H1 (cell line): Measurements from ENCODE around the gene SH2D4B. TPM values are rescaled to one million over a fixed set of nuclear protein-coding genes. Genes with fewer than 3 reads are reported as not detected.
A peak's percentile ranks its signal among the peaks of the same experiment; 100 is the strongest.

Experiments
- CTCF ChIA-PET: fragments of 300-600 bp; sonication (Branson Sonifier 250); formaldehyde crosslinking; loops from one replicate; lab custom pipeline; 2021; ENCODE audit not compliant: partially characterized antibody; lab: Charles Lee
- POLR2A ChIA-PET: fragments of 300-600 bp; sonication (Branson Sonifier 250); formaldehyde crosslinking; loops from one replicate; lab custom pipeline; 2021; ENCODE audit warnings: inconsistent platforms; ENCODE audit not compliant: partially characterized antibody; lab: Charles Lee
- DNase-seq, 2 experiments: peaks; one replicate each; pipeline versions ENCODE4 v3.0.0 to v3.0.0-alpha.2; 2010 to 2022; ENCODE audit warnings: low spot score in 2 of 2, low read depth in 1 of 2, mixed read lengths in 1 of 2
- FAIRE-seq: peaks from 2 replicates; lab custom pipeline; 2011; peaks lifted over from hg19 to GRCh38; lab: Jason Lieb, UNC
- H2AFZ ChIP-seq: 2 replicates; pipeline ENCODE4 v1.8.1; 2012; ENCODE audit warnings: low read length, inconsistent platforms
- H2AK5ac ChIP-seq: 2 replicates; pipeline ENCODE4 v1.6.1; 2013; ENCODE audit warnings: low read depth, low read length
- H2BK120ac ChIP-seq: replicated peaks from 2 replicates; pipeline ENCODE3; 2013; ENCODE audit warnings: low read depth, low read length, inconsistent platforms
- H2BK12ac ChIP-seq: 2 replicates; pipeline ENCODE4 v1.6.1; 2013; ENCODE audit warnings: low read depth, low read length
- H2BK15ac ChIP-seq: 2 replicates; pipeline ENCODE4 v1.6.1; 2013; ENCODE audit warnings: low read length
- H2BK20ac ChIP-seq: 2 replicates; pipeline ENCODE4 v1.6.1; 2013; ENCODE audit warnings: low read length
- H2BK5ac ChIP-seq: 2 replicates; pipeline ENCODE4 v1.6.1; 2013; ENCODE audit warnings: low read depth, low read length
- H3K14ac ChIP-seq: 2 replicates; pipeline ENCODE4 v1.6.1; 2013; ENCODE audit warnings: inconsistent platforms; ENCODE audit not compliant: insufficient read length
- H3K18ac ChIP-seq: 2 replicates; pipeline ENCODE4 v1.6.1; 2013; ENCODE audit warnings: low read length; ENCODE audit errors: extremely low read depth
- H3K23ac ChIP-seq: 2 replicates; pipeline ENCODE4 v1.6.1; 2013; ENCODE audit warnings: inconsistent platforms; ENCODE audit not compliant: insufficient read length
- H3K23me2 ChIP-seq: 2 replicates; pipeline ENCODE4 v1.6.1; 2013; ENCODE audit warnings: low read depth, low read length
- H3K27ac ChIP-seq: 2 replicates; pipeline ENCODE4 v1.6.1; 2011; ENCODE audit warnings: low read depth, low read length, inconsistent platforms
- H3K27me3 ChIP-seq, 4 experiments: replicated peaks in 1 of 4; 1 replicate in 1 of 4; 2 replicates in 3 of 4; pipeline versions ENCODE4 v1.6.1 to v1.8.1; 2011 to 2013; ENCODE audit warnings: low read length in 3 of 4, mild to moderate bottlenecking in 3 of 4, inconsistent platforms in 2 of 4, mixed read lengths in 2 of 4, moderate library complexity in 1 of 4; ENCODE audit not compliant: control insufficient read depth in 3 of 4, insufficient read depth in 3 of 4; ENCODE audit errors: extremely low read depth in 1 of 4
- H3K36me3 ChIP-seq, 4 experiments: 2 replicates each; pipeline versions ENCODE4 v1.6.1 to v1.8.1; 2011 to 2013; ENCODE audit warnings: mild to moderate bottlenecking in 4 of 4, low read length in 3 of 4, moderate library complexity in 2 of 4, control low read depth in 1 of 4, inconsistent platforms in 1 of 4; ENCODE audit not compliant: insufficient read depth in 4 of 4, control insufficient read depth in 2 of 4
- H3K4ac ChIP-seq: replicated peaks from 2 replicates; pipeline ENCODE3; 2013; ENCODE audit warnings: low read length, low read depth, mixed read lengths, inconsistent platforms; ENCODE audit not compliant: insufficient read length
- H3K4me1 ChIP-seq, 4 experiments: replicated peaks in 1 of 4; 1 replicate in 1 of 4; 2 replicates in 3 of 4; pipeline versions ENCODE4 v1.6.1 to v1.8.1; 2011 to 2013; ENCODE audit warnings: low read length in 3 of 4, inconsistent platforms in 2 of 4, mixed read lengths in 1 of 4; ENCODE audit not compliant: insufficient read depth in 4 of 4, control insufficient read depth in 3 of 4
- H3K4me2 ChIP-seq, 2 experiments: 2 replicates each; pipeline versions ENCODE4 v1.6.1 to v1.8.1; 2011 to 2013; ENCODE audit warnings: low read depth in 2 of 2, low read length in 2 of 2, control low read depth in 1 of 2, inconsistent platforms in 1 of 2, mild to moderate bottlenecking in 1 of 2; ENCODE audit not compliant: insufficient read depth in 1 of 2
- H3K4me3 ChIP-seq, 4 experiments: fragments of 200-600, 300-600 bp in 1 of 4; sonication (generic), shearing (Covaris generic), sonication (Bioruptor Twin) in 1 of 4; 2 replicates each; pipeline versions ENCODE4 v1.5.1 to v1.8.1; 2011 to 2016; ENCODE audit warnings: low read length in 4 of 4, low read depth in 3 of 4, control low read depth in 2 of 4, inconsistent platforms in 2 of 4, mild to moderate bottlenecking in 2 of 4, mixed read lengths in 1 of 4, moderate library complexity in 1 of 4; ENCODE audit not compliant: insufficient read depth in 2 of 4; ENCODE audit errors: extremely low read depth in 1 of 4
- H3K56ac ChIP-seq: replicated peaks from 2 replicates; pipeline ENCODE3; 2013; ENCODE audit warnings: low read depth, mild to moderate bottlenecking, mixed read lengths, low read length, inconsistent platforms; ENCODE audit not compliant: insufficient read length
- H3K79me1 ChIP-seq: 2 replicates; pipeline ENCODE4 v1.6.1; 2013; ENCODE audit warnings: low read depth, low read length, control low read depth
- H3K79me2 ChIP-seq, 2 experiments: 2 replicates each; pipeline versions ENCODE4 v1.6.1 to v1.8.1; 2012 to 2013; ENCODE audit warnings: low read length in 2 of 2, mild to moderate bottlenecking in 2 of 2, inconsistent platforms in 1 of 2; ENCODE audit not compliant: insufficient read depth in 2 of 2, control insufficient read depth in 1 of 2
- H3K9ac ChIP-seq, 4 experiments: replicated peaks in 1 of 4; 1 replicate in 1 of 4; 2 replicates in 3 of 4; pipeline versions ENCODE4 v1.6.1 to v1.8.1; 2011 to 2013; ENCODE audit warnings: low read depth in 3 of 4, low read length in 3 of 4, control low read depth in 2 of 4, mild to moderate bottlenecking in 2 of 4, moderate library complexity in 2 of 4, inconsistent platforms in 1 of 4; ENCODE audit errors: extremely low read depth in 1 of 4
- H3K9me3 ChIP-seq, 2 experiments: 2 replicates each; pipeline versions ENCODE4 v1.6.1 to v1.8.1; 2012 to 2013; ENCODE audit warnings: mild to moderate bottlenecking in 2 of 2, moderate library complexity in 2 of 2, control low read depth in 1 of 2, inconsistent platforms in 1 of 2, low read depth in 1 of 2, low read length in 1 of 2, mixed read lengths in 1 of 2; ENCODE audit not compliant: insufficient read depth in 2 of 2
- H4K20me1 ChIP-seq, 2 experiments: replicated peaks in 1 of 2; 2 replicates each; pipeline versions ENCODE3 to v1.8.1; 2011 to 2013; ENCODE audit warnings: inconsistent platforms in 2 of 2, low read length in 2 of 2, mild to moderate bottlenecking in 1 of 2; ENCODE audit not compliant: insufficient read depth in 2 of 2, control insufficient read depth in 1 of 2
- H4K5ac ChIP-seq: 2 replicates; pipeline ENCODE4 v1.6.1; 2013; ENCODE audit warnings: low read length, low read depth, mixed read lengths, inconsistent platforms; ENCODE audit not compliant: insufficient read length
- H4K8ac ChIP-seq: 2 replicates; pipeline ENCODE4 v1.8.0; 2013; ENCODE audit warnings: mild to moderate bottlenecking, moderate library complexity, low read length, inconsistent platforms; ENCODE audit not compliant: insufficient read depth; ENCODE audit errors: extremely low read depth
- H4K91ac ChIP-seq: replicated peaks from 2 replicates; pipeline ENCODE3; 2013; ENCODE audit warnings: low read length, mixed read lengths, inconsistent platforms; ENCODE audit not compliant: insufficient read length
- CTCF ChIP-seq, 3 experiments: IDR thresholded peaks; 1 replicate in 2 of 3; 2 replicates in 1 of 3; pipeline versions ENCODE4 v1.5.1 to v1.6.1; 2011; ENCODE audit warnings: low read length in 3 of 3, mild to moderate bottlenecking in 3 of 3, inconsistent platforms in 2 of 3, low read depth in 1 of 3, moderate library complexity in 1 of 3; ENCODE audit not compliant: insufficient read depth in 1 of 3; ENCODE audit errors: control extremely low read depth in 1 of 3
- POLR2A ChIP-seq, 2 experiments: IDR thresholded peaks; 1 replicate in 1 of 2; 2 replicates in 1 of 2; pipeline ENCODE4 v1.6.1; 2011; ENCODE audit warnings: low read depth in 2 of 2, low read length in 2 of 2, mild to moderate bottlenecking in 2 of 2; ENCODE audit errors: control extremely low read depth in 1 of 2
- WGBS, 2 experiments: shearing (Covaris generic) in 1 of 2; methylation state at CpG; one replicate each; pipeline versions ENCODE4 v1.1.6 to v1.1.7; 2013 to 2015; ENCODE audit warnings: low lambda C conversion rate in 2 of 2, mixed read lengths in 2 of 2, inconsistent platforms in 1 of 2, low coverage in 1 of 2, missing lambda C conversion rate in 1 of 2; ENCODE audit not compliant: insufficient replicate concordance in 2 of 2, insufficient coverage in 1 of 2, insufficient read length in 1 of 2; ENCODE audit errors: extremely low coverage in 1 of 2, missing lambda C conversion rate in 1 of 2; 5-methylcytosine and 5-hydroxymethylcytosine counted together
- polyA plus RNA-seq, 7 experiments: library from polyadenylated mRNA; depleted of rRNA in 3 of 7; stranded (reverse) in 5 of 7; unstranded in 2 of 7; fragments of >200 nt in 5 of 7; fragments of 200-250 nt in 2 of 7; gene quantifications; 1 replicate in 5 of 7; 2 replicates in 1 of 7; 4 replicates in 1 of 7; pipeline versions ENCODE4 v1.2.1 to v1.2.3, GENCODE V29; 2011 to 2013; ENCODE audit warnings: missing spikeins in 2 of 7, mixed read lengths in 2 of 7
- total RNA-seq: library from RNA; stranded (reverse); fragmentation: NEBNext Ultra II Directional; extraction: Animal tissue kit (Norgen Biotek cat#: 25700); gene quantifications from 2 replicates; pipeline ENCODE4 v1.2.1, GENCODE V29; 2021

Gene SH2D4B
- total and polyA plus RNA-seq, 2 of the 8 experiments (the other 6 are each of a cell fraction or from before 2014, with no cell fraction given) = 0.06 to 0.13 TPM

DNA sequence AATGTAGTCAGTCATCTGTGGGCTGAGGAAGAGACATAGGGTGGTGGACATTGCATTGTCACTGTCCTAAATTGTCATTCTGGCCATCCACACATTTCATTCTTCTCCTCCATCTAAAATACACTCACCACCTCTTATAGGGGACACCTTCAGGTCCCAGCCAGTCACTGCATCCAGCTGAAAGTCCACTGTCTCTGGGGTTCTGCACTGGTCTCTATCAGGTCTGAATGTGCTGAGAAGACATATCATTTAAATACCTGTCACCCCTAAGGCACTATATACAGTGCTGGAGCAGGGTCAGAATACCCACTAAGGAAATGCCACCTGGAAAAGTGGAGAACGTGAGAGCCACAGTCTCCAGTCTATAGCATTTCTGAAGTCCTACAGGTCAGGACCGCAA lies 29.6 kb downstream of the SH2D4B start:
- no peak overlapping the region for H4K8ac ChIP-seq
- no peak overlapping the region for H2BK20ac ChIP-seq
- no peak overlapping the region for H2AK5ac ChIP-seq
- H4K5ac ChIP-seq = no peak overlapping the region
- no peaks in the 10 kb centered on the region for H3K79me1 ChIP-seq
- no peak for FAIRE-seq
- H4K91ac ChIP-seq = no peak overlapping the region
- no peak overlapping the region for H3K9ac ChIP-seq
- ChIA-PET CTCF (interaction anchor here (1.6 to 3.0 kb wide), 3 partner anchors 11 to 32 kb away, joined by 5 to 10 read pairs (median 5); no protein-coding TSS in a partner anchor), POLR2A (no interaction called here)
- H3K23me2 ChIP-seq = no peaks in the 10 kb centered on the region
- H3K18ac ChIP-seq = no peak overlapping the region
- 97% methylated on average over 2 of the region's 2 CpGs; no CpG with 5 or more reads in 1 of the 2 experiments for WGBS, 2 experiments
- no peaks in the 10 kb centered on the region for H3K36me3 ChIP-seq
- H3K4me2 ChIP-seq = no peak overlapping the region
- H2BK12ac ChIP-seq = no peak overlapping the region
- no peak overlapping the region for H3K4ac ChIP-seq
- H3K4me3 ChIP-seq = no peak overlapping the region
- no peaks in the 10 kb centered on the region for H4K20me1 ChIP-seq
- H3K23ac ChIP-seq = no peak overlapping the region
- H2BK15ac ChIP-seq = no peak overlapping the region
- H2BK120ac ChIP-seq = no peak overlapping the region
- H3K9me3 ChIP-seq = no peaks in the 10 kb centered on the region
- peak in 1 of 3 experiments; percentile 12; a peak in 1 of 4 replicates for TF ChIP-seq CTCF (IDR thresholded peaks at IDR 0.05; ENCODE audit: control extremely low read depth in 1 of 3, insufficient read depth in 1 of 3, low read depth in 1 of 3, low read length in 3 of 3)
- no peak for TF ChIP-seq POLR2A (IDR thresholded peaks at IDR 0.05; ENCODE audit: control extremely low read depth in 1 of 2, low read depth in 2 of 2, low read length in 2 of 2)
- H3K14ac ChIP-seq = no peak overlapping the region
- no peak overlapping the region for H3K27ac ChIP-seq
- no peaks in the 10 kb centered on the region for H3K27me3 ChIP-seq
- no peaks in the 10 kb centered on the region for H3K4me1 ChIP-seq
- DNase-seq = peak in 1 of 2 experiments; percentile 28
- no peak overlapping the region for H2BK5ac ChIP-seq
- no peaks in the 10 kb centered on the region for H3K79me2 ChIP-seq
- H3K56ac ChIP-seq = no peak overlapping the region
- H2AFZ ChIP-seq = no peak overlapping the region
